NCI-H226 (cell line): ENCODE data around the gene INHBB.

Source experiments
- DNase-seq: peaks from one replicate; pipeline ENCODE4 v3.0.0-alpha.2; 2015

INHBB gene

DNA sequence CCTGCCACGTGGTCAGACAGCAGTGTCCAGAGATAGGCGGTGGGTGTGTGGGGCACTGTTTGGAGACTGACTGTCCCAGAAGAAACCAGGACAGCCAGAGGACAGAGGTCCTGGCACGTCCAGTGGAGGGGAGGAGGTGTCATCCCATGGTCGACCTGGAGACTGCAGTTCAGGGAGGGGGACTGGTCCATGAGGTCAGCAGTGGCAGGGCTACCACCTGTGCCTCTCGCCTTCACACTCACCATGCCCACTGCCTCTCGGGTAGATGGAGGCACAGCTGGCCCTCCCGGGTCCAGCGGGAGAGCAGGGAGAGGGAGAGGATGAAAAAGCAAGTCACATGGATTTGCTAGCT is 53.9 kb downstream of the INHBB start:
- DNase-seq, result no peak

DNA sequence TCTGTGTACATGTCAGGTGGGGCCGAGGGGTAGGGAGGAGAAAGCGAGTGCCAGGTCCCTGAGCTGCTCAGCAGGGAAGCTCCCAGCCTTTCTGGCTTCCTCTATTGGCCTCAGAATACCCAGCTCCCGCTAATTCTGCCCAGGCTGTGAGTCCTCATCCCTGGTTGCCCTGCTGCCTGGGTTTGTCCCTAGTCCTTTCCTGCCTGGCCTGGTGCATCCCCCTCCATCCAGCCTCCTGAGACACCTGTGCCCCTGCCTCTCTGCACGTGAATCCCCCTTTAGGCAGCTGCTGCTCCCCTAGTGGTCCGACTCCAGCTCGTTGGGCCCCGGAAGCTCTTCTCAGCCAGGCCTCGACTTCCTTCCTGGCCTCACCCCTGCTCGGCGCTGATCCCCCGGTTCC is 54.6 kb downstream of the INHBB start:
- no peak for DNase-seq
